HG03060 (cell line): ENCODE results near the gene TAOK2.
"Not testable (repeated sequence)": the region's sequence is repeated elsewhere in the genome, so short reads cannot be mapped to it uniquely, and the experiment has no call there.

Experiments
- ATAC-seq: cut with Tn5 transposase; IDR thresholded peaks from one replicate; pipeline ENCODE4 v1.9.1; 2021; ENCODE audit warnings: low read depth, moderate number of reproducible peaks; ENCODE audit not compliant: unreplicated experiment

TAOK2 gene

DNA sequence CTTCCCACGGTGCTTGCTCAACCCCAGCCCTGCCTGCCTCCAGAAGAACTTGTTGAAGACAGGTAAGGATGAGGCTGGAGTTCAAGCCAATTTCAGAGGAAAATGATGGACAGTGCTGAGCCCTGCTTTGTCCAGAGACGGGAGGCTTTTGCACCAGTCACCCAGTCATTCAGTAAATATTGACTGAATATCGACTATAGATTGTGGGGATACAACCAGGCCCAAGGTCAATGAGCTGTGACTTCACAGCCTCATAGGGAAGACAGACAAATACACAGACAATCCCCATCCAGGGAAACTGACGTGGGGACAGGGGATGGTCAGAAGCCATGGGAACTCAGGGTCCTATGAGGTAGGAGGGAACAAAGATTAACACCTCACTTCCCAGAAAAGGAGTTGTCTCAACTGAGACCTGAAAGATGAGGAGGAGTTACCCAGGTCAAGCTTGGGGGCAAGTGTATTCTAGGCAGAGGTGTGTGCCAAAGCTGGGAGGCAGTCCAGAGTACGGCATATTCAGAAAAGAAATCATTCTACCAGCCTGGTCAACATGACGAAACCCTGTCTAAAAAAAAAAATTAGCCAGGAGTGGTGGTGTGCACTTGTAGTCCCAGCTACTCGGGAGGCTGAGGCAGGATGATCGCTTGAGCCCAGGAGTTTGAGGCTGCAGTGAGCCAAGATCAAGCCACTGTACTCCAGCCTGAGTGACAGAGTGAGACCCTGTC is 43.0 kb downstream of the TAOK2 start:
- ATAC-seq, result no peak

DNA sequence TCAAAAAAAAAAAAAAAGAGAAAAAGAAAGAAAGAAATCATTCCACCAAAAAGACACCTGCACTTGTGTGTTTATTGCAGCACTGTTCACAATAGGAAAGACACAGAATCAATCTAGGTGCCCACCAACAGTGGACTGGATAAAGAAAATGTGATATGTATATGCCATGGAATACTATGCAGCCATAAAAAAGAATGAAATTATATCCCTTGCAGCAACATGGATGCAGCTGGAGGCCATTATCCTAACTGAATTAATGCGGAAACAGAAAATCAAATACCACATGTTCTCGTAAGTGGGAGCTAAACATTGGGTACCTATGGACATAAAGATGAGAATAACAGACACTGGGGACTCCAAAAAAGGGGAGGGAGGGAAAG is 43.6 kb downstream of the TAOK2 start:
- no peak for ATAC-seq

DNA sequence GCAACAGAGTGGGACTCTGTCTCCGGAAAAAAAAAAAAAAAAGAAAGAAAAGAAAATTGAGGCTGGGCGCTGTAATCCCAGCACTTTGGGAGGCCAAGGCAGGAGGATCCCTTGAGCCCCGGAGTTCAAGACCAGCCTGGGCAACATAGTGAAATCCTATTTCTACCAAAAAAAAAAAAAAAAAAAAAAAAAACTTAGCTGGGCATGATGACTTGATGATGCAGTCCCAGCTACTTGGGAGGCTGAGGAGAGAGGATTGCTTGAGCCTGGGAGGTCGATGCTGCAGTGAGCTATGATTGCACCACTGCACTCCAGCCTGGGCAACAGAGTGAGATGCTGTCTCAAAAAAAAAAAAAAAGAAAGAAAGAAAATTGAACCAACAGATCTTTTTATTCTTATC is 44.3 kb downstream of the TAOK2 start:
- not testable (repeated sequence) for ATAC-seq

DNA sequence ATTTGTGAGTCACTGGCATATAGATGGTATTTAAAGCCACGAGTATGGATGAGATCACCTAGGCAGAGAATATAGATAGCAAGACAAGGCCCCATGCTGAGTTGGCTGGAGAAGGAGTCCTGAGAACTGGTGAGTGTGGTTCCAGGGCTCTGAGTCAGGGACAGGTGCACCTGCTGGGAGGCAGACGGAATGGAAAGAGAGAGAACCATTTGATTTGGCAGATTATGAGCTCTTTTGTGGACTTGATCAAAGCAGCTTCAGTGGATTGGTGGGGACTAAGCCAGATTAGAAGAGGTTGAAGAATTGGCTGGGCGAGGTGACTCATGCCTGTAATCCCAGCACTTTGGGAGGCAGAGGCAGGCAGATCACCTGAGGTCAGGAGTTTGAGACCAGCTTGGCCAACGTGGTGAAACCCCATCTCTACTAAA is 45.1 kb downstream of the TAOK2 start:
- no peak for ATAC-seq

DNA sequence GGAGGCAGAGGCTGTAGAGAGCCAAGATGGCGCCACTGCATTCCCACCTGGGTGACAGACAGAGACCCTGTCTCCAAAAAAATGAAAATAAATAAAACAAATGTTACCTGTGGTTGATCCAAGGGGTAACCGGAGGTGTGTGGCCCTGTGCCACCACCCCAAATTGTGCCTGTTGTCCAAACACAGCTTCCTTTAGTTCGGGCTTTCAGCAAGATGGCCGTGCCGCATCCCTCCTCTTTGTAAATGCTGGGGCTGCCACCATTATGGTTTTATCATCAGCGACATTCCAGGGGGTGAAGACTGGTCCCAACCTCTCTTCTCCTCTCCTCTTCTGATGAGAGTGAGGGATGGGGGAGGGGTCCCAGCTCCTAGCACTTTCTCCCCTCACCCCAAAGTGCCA is 49.2 kb downstream of the TAOK2 start, which contains the start of gene C16orf92:
C16orf92 (plus strand) TSS at position 312 of the 400 bp plus-strand sequence. CDS start 143 bp downstream, outside the sequence.
- no peak for ATAC-seq

DNA sequence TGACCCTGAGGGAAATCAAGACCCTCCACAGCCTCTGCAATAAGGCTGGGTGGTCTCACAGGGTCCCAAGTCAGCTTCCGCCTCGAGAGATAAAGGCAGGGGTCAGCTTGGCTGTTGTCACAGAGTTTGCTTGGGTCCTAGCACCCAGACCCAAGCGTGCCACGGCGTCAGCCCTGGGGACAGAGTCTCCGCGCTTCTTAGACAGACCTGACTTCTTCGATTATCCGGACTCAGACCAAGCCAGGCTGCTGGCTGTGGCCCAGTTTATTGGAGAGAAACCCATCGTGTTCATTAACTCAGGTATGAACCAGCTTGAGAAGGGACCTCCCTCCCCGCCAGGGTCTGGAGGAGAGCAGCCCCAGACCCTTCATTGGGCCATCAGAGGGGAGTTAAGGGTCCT is 49.9 kb downstream of the TAOK2 start:
- no peak for ATAC-seq

DNA sequence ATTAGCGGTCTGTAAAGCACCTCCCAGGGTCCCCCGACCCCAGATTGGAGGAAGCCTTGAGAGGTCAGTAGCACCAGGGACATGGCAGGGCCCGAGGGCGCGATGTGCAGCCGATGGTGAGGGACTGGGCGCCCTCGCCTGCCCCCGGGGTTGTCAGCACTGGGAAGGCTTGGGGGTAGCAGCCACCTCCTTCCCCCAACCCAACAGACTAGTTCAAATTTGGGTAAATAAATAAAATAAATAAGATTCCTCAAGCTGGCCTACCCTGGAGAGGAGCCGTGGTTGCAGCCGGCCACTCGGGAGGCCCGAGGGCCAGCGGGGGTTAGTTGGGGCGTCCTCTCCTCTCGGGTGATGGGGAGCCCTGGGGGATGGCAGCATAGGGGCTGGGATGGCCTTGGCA is 50.8 kb downstream of the TAOK2 start:
- ATAC-seq, result no peak

DNA sequence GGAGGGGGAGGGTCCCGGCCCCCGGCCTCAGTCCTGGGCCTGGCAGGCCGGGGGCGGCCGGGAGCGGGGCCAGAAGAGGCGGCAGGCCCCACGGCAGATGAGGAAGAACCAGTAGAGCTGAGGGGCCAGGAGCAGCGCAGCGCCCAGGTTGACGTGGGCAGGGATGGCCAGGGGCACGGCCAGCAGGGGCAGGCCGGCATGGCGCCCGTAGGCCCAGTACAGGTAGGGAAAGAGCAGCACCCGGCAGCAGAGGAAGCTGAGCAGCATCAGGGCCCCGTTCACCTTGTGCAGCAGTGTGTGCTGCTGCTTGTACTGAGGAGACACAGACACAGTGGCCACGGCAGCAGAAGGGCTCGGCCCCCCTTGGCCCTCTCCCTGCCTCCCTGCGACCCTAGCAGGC is 51.5 kb downstream of the TAOK2 start:
- no peak for ATAC-seq

DNA sequence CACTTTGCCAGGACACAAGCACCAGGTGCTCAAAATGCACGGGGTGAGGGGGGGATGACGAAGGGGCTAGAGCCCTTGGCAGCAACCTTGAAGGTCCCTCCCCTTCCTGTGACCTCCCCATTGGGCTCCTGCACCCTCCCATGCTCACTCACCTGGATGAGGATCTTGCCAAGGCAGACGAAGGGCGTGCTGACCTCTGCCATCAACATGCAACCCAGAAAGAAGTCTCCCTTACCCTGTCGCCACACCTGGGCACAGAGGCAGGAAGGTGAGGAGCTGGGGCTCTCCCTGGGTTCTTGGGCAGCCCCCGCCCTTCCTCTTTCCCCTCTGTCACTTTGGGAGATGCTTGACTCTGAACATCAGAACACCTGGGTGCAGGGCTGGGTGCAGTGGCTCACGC is 51.9 kb downstream of the TAOK2 start:
- no peak for ATAC-seq

DNA sequence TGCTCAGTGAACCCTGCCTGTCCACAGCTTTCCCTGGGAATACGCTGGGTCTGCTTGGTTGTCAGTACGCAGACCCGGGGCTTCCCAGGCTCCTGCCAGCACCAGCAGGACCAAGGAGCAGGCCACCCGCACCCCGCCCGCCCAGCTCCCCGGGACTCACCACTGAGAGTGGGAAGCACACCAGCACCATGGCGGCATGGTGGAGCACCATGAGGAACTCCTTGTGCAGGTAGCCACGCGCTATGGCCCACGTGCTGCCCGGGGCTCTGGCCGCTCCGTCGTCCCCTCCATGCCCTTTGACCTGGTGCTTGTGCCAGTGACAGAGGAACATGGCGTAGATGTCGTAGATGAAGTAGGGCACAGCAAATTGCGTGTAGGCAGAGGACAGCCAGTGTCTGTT is 52.8 kb downstream of the TAOK2 start:
- no peak for ATAC-seq

DNA sequence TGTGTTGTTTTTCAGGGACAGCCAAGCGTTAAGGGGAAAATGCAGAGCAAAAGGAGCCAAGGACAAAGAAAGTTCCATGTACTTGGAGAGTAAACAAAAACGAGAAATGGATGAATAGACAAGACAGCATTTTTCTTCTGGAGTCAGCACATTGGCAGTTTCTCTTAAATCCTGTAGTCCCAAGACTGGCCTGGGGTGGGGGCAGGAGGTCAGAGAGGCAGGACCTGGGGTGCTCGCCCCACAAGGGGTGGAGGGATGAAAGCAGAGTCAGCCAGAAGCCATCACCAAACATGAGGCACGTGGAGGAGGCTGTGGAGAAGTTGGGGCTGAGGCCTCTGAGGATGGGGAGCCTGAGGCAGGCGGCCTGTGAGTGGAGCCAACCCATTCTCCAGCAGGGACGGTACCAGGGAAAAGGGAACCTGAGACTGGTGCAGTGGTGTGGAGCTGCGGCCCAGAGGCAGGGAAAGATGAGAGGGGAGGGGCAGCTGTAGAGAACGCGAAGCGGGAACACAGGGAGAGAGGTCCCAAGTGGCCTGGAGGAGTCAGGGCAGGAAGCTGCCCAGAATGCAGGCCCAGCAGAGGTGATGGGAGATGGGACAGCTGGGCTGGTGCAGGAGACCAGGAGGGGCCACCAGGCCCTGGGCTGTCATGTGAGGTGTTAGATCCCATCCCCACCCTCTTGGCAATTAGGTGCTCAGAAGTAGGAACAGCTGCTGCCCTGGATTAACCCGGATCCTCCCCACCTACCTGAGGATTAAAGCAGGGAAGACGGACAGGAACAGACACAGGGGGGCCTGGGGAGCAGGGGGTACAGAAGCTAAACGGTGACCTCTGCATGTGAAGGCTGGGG is 54.1 kb downstream of the TAOK2 start:
- no peak for ATAC-seq

DNA sequence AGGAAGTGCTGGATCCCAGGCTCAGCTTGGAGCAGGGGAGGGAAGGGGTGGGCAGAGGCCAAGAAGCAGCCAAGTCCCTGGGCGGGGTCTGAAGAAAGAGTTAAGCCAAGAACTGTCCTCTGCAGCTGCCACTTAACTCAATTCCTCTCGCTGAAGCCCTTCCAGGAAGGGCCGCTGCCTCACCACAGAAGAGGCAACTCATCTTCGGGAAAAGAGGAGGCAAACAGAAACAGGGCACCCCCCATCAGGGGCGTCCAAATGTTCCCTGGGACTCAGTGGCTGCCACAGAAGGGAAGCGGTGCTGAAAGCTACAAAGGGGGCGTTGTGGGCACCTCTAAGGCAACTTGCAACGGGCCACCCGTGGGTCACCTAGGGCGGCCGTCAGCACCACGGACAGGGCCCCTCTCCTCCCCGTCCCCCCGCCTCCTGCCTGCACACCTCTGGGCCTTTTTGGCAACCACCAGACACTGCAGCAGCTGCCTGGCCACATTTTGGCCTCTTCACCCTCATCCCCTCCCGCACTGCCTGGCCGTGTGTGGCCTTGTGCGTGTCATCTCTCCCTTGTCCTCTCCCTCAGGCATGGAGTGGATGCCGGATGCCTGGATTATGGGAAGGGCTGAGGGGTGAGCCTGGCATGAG is 54.9 kb downstream of the TAOK2 start:
- ATAC-seq, result no peak

DNA sequence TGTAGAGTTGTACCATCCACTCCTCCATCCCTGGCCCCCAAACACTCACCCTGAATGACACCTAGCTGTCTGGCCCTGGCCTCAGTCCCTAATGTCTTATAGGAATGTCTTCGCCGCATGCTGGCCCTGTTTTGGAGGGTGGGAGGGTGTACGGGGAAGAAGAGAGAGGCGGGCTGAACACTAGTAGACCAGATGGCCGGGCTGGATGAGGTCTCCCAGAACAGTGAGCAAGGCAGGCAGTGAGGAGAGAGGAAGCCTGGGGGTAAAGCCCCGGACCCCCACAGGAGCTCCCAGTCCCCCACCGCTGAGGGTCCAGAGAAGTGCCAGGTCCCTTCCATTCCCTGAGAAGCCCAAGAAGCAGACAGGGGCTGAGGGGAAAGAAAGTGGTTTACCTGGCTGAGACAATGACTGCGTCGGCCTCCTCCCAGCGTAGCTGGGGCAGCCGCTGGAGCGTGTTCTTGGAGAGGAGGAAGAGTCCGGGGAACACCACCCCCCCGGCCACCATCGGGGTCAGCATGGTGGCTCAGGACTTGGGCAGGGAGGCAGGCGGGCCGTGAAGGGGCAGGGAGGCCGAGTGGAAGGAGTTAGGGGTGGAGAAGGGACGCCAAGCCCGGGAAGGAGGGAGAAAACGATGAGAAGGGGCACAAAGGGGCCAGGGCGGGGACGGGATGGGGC is 56.5 kb downstream of the TAOK2 start:
- no peak for ATAC-seq

DNA sequence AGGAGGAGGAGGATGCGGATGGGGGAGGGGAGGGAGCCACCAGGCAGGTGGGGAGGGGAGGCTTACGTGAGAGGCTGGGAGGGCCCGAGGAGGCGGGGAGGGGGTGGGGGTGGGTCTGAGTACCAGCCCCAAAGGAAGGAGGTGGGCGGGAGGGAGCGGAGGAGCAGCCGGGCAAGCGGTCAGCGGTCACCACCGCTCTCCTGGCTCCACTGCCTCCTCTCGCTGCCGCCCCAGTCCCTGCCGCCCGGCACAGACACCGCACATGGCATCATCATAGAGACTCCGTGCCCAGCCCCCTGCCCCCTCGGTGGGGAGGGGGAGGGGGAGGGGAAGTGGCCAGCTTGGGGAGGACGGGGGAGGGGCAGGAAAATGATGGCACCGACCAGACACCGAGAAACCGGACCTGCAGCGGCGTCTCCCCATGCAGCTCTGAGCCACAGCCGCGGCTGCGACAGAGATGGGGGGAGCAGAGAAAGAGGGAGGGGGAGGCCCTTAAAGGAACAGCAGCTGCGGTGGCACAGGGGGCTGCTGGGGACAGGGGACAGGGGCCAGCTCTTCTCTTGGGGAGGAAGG is 57.3 kb downstream of the TAOK2 start, which contains the start of gene TLCD3B:
TLCD3B (minus strand) TSS at position 431 of the 573 bp plus-strand sequence. CDS start 744 bp downstream, outside the sequence.
- no peak for ATAC-seq

DNA sequence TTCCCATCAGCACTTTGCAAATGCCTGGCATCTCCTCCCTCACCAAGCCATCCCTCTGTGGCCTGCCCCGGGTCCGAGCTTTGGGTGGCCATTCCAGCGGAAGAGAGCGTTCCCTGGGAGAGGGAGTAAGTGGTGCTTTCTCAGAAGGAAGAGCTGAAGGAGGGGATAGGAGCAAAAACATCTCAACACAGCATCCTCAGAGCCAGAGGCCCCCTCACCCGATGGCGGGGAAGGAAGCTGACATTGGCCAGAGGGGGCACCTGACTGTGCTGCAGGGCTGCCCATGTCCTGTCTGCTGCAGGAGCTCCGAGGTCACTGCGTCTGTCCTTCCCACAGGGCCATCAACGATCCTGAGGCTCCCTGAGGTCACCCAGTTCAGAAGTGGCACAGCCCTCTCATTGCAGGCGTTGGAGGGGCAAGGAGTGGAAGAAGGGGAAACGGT is 57.8 kb downstream of the TAOK2 start:
- ATAC-seq, result no peak

DNA sequence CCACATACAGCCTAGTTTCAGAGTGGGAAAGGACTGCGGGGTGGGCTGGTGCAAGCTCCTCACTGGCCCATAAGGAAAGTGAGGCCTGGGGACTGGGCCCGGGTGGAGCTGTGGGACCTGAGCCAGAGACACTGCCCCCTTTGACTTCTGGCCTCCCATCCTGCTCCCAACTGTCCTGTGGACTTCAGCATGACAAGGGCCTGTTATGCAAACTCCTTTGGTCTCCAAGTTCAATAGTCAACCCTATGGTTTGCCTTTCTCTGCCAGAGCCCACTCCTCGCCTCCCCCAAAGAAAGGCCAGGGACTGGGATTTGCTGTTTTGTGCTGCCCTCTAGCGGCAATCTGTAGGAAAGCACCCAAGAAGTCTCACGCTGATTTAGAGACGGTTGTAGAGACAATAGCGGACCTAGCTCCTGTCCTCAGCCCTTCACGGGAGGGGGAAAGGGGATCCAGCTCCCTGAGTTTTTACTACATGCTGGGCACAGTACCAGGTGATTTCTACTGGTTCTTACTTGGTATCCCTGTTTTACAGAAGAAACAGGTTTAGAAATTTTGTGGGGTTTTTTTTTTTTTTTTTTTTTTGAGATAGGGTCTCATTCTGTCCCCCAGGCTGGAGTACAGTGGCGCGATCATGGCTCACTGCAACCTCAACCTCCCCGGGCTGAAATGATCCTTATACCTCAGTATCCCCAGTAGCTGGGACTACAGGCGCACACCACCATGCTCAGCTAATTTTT is 58.6 kb downstream of the TAOK2 start:
- ATAC-seq, result no peak

DNA sequence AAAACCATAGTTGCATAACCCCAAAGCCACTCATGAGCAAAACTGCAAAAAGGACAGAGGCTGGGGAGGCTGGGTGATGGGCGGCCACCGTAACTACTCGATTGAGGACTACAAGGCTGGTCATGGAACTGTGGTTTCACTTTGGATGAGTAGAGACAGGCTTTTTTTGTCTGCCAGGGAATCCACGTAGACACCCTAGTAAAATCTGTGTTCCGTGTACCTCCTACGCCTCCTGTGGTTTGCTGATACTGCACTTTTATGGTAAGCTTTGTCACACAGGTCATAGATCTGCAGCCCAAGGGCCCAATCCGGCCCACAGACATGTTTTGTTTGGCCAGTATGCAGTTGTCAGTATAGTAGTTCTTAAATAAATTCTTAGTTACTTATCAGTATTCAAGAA is 59.6 kb downstream of the TAOK2 start:
- no peak for ATAC-seq

DNA sequence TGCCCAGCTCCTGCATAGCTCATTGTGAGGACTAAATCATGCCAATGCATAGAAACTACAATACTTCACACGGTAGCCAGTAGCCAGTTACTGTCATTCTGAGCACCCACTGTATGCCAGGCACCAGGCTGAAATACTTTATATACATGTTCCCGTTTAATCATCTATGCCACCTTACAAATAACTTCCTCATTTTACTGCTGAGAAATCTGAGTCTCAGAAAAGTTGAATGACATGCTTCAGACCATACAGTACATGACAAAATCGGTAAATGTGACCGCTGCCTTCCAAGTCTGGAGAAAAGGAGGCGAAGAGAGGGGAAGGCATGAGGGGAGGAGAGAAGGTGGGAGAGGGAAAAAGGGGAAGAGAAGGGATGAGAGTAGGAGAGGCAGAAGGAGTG is 66.6 kb downstream of the TAOK2 start:
- no peak for ATAC-seq

DNA sequence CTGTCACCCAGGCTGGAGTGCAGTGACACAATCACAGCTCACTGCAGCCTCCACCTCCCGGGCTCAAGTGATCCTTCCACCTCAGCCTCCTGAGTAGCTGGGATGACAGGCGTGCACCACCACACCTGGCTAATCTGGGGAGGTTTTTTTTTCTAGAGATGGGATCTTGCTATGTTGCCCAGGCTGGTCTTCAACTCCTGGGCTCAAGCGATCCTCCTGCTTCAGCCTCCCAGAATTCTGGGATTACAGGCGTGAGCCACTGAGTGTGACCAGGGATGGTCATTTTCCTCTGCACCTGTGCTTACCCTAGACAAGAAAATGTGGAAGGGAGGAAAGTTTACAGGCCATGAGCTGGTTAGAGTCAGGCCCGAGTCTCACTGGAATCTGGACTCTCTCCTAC is 67.0 kb downstream of the TAOK2 start:
- not testable (repeated sequence) for ATAC-seq

DNA sequence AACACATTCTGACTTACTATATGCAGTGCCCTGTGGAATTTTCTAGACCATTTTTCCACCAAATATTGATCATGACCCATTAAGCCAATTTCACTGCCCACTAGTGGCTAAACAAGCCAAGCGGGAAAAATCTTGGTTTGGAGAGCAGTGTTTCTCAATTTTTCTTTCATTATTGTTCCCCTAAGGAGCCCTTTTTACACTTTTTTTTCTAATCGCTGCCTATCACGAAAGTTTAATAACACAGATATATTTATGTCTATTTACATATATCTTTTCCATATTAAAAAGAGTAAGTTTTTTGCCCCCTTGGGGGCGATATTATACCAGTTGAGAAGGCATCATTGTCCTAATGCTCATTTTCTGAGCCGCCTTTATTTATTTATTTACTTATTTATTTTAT is 68.2 kb downstream of the TAOK2 start:
- no peak for ATAC-seq
